GM12872 (cell line): ENCODE data around the gene RAB39B.

Experiments
- TF ChIP-seq, protein P1 (sequence below): IDR thresholded peaks from 3 replicates; pipeline ENCODE4 v1.5.1; 2011; ENCODE audit warnings: low read depth, mild to moderate bottlenecking, low read length, moderate library complexity; ENCODE audit not compliant: insufficient read depth

RAB39B gene

GRCh38 chrX:155259752-155260151 lies 4.5 kb downstream of the RAB39B start:
- TF ChIP-seq, protein P1, sequence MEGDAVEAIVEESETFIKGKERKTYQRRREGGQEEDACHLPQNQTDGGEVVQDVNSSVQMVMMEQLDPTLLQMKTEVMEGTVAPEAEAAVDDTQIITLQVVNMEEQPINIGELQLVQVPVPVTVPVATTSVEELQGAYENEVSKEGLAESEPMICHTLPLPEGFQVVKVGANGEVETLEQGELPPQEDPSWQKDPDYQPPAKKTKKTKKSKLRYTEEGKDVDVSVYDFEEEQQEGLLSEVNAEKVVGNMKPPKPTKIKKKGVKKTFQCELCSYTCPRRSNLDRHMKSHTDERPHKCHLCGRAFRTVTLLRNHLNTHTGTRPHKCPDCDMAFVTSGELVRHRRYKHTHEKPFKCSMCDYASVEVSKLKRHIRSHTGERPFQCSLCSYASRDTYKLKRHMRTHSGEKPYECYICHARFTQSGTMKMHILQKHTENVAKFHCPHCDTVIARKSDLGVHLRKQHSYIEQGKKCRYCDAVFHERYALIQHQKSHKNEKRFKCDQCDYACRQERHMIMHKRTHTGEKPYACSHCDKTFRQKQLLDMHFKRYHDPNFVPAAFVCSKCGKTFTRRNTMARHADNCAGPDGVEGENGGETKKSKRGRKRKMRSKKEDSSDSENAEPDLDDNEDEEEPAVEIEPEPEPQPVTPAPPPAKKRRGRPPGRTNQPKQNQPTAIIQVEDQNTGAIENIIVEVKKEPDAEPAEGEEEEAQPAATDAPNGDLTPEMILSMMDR = no peak

- TF ChIP-seq, protein P1 = no peak
Measured at GRCh38 chrX:155251391-155251790, 12.9 kb downstream of the RAB39B start.

DNA sequence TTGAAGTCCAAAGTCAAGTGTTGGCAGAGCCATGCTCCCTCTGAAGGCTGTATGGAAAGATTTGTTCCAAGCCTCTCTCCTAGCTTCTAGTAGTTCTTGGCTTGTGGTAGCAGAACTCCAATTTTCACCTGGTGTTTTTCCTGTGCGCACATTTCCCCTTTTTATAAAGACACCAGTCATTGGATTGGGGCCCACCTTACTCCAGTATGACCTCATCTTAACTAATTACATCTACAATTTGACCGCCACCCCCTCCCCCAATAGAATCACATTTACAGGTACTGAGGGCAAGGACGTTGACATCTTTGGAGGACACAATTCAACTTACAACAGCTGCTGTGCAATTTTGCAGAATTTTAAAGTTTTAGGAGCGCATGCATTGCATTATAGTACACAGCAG lies 16.8 kb downstream of the RAB39B start:
- TF ChIP-seq, protein P1 = no peak

- TF ChIP-seq, protein P1 = no peak
Measured at GRCh38 chrX:155246748-155247147, 17.5 kb downstream of the RAB39B start.

GRCh38 chrX:155242300-155242699 lies 22.0 kb downstream of the RAB39B start:
- TF ChIP-seq, protein P1 = no peak

DNA sequence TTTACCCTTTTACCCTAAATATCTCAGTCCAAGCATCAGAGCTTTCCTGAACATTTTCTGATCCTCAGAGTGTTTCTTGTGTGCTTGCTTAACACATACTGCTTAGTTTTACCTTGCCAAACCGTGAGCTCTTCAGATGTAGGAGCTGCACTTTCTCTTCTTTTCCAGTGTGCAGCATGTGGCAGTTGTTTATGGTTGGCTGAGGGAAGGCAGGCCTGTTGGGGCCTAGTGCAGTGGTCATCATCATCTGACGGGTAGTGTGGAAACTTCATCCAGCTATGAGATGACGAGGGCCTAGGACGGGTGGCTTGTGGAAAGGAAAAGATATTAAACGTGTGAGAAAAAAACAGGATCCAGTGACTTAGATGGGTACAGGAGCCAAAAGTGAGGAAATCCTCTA lies 26.6 kb downstream of the RAB39B start:
- TF ChIP-seq, protein P1 = no peak

DNA sequence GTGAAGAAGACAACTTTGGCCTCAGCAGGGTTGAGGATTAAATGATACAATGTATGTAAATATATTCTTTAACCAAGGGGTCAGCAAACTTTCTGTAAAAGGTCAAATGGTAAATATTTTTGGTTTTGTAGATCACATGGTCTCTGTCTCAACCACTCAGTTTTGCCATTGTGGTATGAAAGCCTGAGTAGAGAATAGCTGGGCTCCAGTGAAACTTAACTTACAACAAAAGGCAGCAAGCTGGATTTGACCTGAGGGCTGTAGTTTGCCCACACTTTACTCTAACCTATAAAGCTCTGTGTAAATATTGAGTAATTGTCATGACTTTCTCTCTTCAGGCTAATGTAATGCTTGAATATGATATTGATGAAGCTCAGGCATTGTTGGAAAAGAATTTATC lies 28.4 kb downstream of the RAB39B start:
- TF ChIP-seq, protein P1 = no peak

GRCh38 chrX:155231163-155231562 lies 33.1 kb downstream of the RAB39B start:
- TF ChIP-seq, protein P1 = no peak
